Adrenal gland (tissue), 5 donors: ENCODE data around the gene HSPA9.

Experiments
- POLR2A ChIP-seq, 2 donors: fragments of 450-650 bp; IDR thresholded peaks; one replicate each; pipeline ENCODE4 v1.6.1; 2017; ENCODE audit warnings: antibody characterized with exemption in 2 of 2, mild to moderate bottlenecking in 2 of 2, moderate library complexity in 1 of 2
- TF ChIP-seq, protein P1 (sequence below), 6 experiments: fragments of 450-650 bp in 4 of 6; fragments of 200-600 bp in 2 of 6; sonication (generic) in 1 of 6; IDR thresholded peaks; 1 replicate in 5 of 6; 2 replicates in 1 of 6; pipeline versions ENCODE4 v1.5.1 to v1.8.0; 2016 to 2021; ENCODE audit warnings: antibody characterized with exemption in 6 of 6, mild to moderate bottlenecking in 2 of 6, moderate library complexity in 1 of 6
- donor health status: DM: no; HTN: no; CAD: no.

GRCh38 chr5:138574744-138575193, 432 bp downstream of the HSPA9 start:
- TF ChIP-seq POLR2A (IDR thresholded peaks at IDR 0.05) = no peak
- TF ChIP-seq, protein P1, sequence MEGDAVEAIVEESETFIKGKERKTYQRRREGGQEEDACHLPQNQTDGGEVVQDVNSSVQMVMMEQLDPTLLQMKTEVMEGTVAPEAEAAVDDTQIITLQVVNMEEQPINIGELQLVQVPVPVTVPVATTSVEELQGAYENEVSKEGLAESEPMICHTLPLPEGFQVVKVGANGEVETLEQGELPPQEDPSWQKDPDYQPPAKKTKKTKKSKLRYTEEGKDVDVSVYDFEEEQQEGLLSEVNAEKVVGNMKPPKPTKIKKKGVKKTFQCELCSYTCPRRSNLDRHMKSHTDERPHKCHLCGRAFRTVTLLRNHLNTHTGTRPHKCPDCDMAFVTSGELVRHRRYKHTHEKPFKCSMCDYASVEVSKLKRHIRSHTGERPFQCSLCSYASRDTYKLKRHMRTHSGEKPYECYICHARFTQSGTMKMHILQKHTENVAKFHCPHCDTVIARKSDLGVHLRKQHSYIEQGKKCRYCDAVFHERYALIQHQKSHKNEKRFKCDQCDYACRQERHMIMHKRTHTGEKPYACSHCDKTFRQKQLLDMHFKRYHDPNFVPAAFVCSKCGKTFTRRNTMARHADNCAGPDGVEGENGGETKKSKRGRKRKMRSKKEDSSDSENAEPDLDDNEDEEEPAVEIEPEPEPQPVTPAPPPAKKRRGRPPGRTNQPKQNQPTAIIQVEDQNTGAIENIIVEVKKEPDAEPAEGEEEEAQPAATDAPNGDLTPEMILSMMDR (IDR thresholded peaks at IDR 0.05) = no peak
